Hippocampal formation (tissue), 2 donors: ENCODE results near the gene TXNRD2.
A peak's percentile ranks its signal among the peaks of the same experiment; 100 is the strongest.
"Not testable (repeated sequence)": the region's sequence is repeated elsewhere in the genome, so short reads cannot be mapped to it uniquely, and the experiment has no call there.

ENCODE experiments used
- DNase-seq, 2 donors: peaks; one replicate each; lab custom pipeline; 2025; lab: John Stamatoyannopoulos, UW

TXNRD2 gene

DNA sequence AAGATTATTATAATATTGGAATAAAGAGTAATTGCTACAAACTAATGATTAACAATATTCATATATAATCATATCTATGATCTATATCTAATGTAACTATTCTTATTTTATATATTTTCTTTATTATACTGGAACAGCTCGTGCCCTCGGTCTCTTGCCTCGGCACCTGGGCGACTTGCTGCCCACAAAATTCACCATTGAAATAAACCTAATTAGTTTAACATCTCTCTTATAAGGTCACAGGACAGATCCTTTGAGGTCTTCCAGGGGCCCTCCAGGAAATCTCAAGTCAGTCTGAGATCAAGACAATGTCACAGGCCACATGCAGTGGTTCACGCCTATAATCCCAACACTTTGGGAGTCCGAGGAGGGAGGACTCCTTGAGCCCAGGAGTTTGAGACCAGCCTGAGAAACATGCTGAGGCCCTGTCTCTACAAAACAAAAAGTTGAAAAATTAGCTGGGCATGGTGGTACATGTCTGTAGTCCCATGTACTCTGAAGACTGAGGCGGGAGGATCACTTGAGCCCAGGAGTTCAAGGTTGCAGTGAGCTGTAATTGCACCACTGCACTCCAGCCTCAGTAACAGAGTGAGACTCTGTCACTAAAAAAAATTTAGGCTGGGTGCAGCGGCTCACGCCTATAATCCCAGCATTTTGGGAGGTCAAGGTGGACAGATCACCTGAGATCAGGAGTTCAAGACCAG lies 6.6 kb upstream of the TXNRD2 start:
- DNase-seq: no peak

DNA sequence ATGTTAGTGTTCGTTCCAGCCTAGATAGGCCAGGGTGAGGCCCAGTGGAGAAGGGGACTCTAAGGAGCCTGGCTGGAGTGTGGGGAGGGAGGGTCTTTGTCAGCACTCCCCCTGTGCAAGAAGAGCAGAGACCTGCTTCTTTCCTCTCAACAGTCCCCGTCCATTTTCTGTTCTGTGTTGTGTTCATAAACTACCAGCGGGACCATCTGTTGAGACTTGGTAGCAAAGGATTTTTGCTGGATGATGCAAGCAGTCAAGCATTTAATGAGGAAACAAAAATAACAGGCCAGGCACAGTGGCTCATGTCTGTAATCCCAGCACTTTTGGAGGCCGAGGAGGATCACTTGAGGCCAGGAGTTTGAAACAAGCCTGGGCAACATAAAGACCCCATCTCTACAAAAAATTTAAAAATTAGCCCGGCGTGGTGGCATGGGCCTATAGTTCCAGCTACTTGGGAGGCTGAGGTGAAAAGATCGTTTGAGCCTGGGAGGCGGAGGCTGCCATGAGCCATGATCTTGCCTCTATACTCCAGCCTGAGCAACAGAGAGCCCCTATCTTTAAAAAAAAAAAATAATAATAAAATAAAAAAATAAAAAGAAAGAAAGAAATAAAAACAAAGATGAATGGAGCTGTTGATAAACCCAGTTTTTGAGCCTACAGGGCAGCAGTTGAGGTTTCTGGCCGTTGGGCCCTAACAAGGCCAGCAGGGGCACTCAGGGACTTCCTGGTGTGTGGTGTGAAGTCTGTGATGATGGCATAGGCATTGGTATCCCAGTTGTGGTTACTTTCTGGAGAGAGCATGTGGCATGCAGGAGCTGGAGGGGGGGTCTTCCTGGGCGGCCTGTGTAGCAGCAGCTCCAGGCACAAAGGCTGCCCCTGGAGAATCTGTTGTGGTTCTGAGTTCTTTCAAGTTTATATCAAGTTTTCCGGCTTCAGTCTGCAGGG lies 1.7 kb upstream of the TXNRD2 start:
- no peak for DNase-seq

DNA sequence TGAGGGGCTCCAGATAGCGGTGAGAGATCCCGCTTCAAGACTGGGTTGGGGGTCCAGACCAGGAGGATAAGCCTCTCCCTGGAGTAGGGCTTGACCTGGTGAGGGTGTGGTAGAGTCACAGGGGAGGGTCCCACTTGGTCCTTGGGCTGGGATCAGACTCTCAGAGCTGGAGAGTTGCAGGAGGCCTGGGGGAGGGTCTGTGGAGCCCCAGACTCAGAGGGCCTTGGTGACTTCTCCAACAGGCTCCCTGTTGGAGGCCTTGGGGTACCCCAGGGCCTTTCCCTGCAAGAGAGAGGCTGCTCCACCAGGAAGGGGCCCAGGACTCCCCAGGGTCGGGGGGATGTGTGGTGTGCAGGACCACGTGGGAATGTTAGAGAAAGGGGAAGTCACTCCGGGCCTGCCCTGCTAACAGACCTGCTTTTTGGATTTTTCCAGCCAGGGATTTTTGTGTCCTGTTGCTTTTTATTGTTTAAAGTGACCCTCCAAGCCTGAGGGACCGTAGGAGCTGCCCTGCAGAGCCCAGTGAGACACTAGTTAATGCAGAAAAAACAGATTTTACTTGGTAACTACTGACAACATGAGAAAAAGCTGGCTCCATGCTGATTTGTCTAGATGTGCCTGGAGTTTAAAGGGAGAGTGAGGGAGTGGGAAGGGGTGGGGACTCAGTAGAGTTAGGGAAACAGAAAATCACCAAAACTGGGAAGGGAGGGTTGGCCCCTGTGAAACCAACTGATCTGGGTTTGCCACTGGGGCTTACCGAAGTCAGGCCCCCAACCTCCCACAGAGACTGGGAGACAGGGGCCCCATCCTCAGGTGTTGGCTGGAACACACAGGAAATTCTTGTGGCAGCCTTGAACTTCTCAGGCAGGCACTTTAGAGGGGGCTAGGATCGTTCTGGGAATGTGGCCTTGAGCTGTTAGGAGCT lies 801 bp upstream of the TXNRD2 start:
- DNase-seq: peak; percentile 26 to 35

DNA sequence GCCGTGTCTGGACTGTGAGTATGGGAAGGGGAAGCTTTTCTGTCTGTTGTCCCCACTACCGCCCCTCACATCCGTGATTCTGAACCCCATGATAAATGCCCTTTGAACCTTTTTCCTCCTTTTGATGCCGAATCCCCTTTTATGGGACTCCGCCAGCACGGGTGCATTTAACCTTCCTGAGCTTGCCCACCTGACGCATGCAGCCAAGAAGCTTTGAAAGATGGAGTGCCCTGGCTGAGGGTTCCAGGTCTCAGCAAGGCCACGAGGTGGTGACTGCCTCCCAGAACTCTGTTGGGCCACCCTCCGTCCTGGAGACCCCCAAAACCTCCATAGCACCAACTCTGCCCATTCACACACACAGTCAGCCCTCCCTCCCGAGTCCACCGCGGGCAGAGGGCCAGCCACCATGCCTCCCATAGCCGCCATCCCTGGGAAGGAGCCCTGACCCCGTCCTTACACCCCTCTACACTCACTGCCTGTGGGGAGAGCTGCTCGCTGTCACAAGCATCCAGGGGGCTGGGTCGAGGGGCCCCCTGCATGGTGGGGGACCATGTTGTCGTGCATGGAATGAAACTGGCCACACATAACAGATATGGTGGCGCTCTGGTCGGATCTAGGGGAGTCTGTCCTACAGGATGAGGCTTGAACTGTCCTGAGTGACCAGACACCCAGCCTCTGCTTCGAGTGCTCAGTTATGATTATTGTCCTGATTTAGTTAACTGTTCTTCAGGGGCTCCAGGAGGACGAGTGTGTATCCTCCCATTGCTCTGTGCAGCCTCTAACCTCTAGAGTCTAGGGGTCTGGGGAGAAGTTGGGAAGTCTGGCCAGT lies 868 bp downstream of the TXNRD2 start:
- DNase-seq: no peak

DNA sequence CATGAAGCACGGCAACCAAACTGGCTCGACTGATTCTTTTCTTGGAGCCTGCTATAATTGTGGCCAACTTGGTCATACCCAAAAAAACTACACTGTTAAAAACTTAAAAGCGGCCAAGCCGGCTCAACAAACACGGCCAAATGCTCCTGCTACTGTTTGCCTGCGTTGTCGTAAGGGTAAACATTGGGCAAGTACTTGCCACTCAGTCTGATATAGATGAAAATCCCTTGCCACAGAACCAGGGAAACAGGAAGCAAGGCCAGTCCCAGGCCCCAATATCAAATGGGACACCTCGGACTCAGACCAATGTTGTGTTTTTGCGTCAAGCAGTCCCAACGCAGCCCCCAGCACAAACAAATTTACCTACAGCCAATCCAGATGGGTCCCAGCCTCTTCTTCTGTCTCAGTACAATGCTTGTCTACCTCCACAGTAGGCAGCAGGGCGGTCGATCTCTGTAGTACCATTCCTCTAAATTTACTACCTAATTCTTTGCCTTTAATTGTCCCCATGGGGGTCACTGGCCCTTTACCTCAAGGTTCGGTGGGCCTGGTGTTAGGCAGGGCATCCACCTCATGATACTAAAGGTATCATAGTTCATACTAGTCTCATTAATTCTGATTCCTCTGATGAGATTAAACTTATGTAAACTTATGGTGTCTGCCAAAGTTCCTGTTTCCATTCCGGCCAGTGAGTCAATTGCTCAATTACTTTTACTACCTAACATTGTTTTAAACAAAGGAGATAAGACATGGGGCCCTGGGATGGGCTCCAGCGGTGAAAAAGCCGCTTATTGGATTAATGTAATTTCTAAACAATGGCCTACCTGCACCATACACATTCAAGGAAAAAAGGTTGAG lies 3.8 kb downstream of the TXNRD2 start:
- DNase-seq: no peak

DNA sequence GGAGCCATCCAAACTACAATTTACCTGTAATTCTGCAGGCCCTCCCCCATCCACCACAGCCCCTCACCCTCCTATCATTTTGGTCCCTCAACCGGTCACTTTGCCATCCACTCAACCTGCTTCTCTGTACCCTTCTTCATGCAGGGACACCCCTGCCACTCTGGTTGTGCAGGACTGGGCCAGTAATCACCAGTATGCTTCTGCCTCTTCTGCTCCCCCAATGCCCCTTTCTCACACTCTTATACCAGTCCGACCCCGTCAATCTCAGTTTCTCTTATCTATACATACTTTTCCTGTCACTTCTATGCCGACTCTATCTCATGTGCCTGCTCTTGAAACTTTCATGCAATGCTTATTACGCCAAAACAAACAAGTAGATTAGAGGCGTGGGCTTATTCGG lies 5.1 kb downstream of the TXNRD2 start:
- DNase-seq: no peak

DNA sequence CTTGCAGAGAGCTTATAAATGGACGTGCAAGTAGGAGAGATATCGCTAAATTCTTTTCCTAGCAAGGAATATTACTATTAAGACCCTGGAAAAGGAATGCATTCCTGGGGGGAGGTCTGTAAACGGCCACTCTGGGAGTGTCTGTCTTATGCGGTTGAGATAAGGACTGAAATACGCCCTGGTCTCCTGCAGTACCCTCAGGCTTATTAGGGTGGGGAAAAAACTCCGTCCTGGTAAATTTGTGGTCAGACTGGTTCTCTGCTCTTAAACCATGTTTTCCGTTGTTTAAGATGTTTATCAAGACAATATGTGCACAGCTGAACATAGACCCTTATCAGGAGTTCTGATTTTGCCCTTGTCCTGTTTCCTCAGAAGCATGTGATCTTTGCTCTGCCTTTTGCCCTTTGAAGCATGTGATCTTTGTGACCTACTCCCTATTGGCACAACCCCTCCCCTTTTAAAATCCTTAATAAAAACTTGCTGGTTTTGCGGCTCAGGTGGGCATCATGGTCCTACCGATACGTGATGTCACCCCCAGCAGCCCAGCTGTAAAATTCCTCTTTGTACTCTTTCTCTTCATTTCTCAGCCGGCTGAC lies 6.4 kb downstream of the TXNRD2 start:
- not testable (repeated sequence) for DNase-seq

DNA sequence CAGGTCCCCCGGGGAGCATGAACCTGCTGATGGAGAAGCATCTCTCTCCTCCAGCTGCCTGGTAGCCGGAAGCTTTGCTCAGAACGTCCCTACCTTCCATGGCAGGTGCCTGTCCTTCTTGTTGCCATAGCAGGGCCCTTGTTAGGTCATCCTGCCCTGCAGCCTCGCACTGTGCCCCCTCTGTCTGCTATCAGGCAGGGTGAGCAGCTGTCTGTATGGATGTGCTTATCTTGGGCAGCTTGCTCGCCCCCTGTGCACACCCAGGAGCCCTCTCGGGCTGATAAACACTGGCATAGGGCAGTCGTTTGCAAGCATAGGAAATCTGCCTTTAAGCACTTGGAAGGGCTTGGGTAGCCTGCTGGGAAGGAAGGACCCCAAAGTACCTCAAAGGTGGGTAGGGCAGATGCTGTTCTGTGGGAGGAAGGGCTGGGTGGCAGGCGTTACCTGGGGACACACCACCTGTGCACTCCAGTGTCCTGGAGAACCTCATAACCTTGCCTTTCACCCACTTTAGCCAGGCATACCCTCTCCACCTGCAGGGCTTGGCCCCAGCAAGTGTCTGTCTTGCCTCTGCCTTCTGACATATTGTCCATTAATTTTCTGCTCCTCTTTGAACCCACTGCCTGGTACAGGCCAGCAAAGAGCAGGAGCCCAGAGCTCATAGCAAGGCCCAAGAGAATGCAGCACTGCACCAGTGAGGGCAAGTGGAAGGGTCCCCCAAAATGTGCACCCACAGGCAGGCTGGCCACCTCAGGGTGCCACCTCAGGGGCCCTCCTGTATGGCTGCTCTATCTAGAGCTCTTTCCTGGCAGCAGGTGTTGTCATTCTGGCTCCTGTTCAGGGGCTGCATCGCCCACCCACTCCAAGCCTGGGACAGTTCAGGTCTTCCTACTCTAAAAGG lies 8.0 kb downstream of the TXNRD2 start:
- no peak for DNase-seq

DNA sequence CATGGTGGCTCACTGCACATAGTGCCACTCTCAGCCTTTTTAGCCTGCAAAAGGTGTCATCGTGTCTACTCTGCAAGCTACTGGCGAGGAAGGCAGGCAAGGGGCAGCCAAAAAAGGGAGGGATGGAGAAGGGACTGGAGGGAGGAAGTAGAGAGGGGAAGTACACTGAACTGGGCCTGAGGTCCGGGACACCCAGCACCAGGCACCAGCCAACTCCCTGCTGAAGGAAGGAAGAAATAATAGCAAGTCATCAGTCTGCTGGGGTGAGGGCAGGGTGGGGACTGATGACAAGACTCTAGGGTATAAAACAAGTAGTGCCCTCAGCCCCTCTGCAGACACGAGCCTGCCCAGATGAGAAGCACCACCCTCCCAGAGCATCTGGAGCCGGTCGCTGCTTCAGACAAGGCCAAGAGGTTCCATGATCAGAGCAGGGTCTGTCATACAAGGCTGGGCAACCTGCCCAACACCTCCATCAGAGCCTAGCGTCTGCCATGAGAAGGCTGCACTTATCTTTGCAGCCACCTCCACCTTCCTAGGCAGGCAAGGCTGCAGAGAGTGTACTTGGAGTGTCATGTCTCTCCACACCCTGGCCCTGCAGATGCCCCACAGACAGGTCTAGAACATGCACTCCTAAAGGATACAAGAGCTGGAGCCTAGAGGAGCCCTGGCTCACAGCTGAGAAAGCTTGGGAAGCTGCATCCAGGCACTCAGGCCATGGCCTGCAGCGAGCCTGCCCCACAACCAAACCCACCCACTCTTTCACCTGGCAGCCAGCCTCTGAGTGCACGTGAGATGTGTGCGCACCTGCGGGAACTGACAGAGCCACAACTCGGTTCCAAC lies 9.0 kb downstream of the TXNRD2 start:
- no peak for DNase-seq

DNA sequence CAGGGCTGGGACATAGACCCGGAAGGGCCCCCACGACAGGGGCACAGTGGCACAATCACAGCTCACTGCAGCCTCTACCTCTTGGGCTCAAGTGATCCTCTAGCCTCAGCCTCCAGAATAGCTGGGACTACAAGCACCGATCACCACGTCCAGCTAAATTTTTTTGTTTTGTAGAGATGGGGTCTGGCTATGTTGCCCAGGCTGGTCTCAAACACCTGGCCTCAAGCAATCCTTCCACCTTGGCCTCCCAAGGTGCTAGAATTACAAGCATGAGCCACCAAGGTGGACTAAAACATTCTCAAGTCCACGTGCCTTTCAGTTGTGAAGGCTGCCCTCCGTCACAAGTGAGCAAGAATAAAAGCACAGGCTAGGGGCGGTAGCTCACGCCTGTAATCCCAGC lies 10.1 kb downstream of the TXNRD2 start:
- DNase-seq: no peak

DNA sequence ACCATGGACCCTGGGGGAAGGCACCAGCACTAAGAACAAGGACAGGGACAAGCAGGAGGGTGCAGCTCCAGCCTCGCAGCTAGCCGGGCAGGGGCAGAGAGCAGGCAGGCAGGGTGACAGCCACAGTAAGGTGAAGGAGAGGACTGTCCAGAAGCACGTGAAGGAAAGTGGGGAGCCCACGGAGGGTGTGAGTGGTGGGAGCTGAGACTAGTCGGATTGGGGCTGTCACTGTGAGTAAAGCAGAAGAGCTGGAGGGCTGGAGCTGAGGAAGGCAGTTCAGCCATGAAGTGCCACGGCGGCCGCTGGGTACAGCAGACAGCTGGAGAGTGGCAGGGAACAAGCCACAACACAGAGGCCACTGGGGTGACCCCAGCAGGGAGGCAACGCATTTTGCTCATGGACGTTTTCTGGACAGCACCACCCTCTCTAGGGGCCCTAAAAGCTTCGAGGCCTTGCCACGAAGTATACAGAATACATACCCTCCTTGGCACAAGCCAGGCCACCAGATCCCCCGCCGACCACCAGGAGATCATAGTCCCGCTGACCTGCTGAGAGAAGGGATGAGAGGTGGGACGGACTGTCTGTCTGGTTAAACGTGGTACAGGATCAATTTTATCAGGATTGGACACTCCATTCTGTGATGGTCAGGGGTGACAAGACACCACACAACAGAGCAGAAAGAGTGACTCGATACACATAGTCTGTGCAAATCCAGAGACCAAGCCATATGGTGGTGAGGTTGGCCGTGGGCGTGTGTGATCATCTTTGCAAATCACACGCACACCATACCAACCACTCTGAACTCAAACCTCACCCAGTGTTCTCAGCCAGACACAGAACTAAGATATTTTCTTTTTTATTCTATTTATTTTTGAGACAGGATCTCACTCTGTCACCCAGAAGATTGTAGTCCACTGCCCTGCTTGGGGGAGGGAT lies 10.8 kb downstream of the TXNRD2 start:
- DNase-seq: no peak

DNA sequence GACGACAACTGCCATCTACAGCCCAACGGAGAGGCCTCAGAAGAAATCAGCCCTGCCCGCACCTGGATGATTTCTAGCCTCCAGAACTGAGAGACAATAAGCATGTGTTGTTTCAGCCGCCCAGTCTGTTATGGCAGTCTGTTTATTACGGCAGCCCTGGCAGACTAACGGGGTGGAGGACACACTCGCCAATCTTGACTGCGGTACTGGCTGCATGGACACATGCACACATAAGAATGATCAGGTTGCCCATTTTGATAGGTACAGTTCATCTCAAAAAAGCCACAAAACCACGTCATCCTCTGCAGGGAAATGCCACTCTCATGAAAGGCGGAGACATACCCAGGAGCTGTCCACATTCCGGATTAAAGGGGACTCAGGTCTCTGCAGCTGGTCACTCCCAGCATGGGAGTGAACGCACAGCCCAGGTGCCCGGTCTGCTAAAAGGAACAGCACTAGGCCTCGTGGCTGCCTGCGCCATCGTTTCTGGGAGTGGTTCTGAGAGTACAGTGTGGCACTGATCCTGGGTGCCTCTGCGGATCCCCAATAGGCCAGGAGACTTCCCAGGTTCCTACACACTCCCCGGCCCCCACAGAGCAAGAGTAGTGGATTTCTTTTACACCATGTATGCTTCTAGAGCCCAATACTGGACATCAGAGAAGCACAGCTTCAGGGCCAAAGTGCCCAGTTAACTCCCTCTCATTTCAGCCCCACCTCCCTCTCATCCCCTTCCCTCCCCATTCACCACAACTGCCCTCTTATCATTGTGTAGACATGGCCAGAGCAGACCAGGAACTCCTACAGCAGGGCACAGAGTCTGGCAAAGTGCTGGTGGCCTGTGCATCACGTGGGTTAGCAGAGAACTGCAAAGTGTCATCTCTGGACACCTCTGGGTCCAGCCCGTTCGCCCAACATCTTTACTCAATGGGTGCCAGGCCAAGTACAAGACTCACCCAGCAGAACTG lies 11.8 kb downstream of the TXNRD2 start:
- DNase-seq: no peak

DNA sequence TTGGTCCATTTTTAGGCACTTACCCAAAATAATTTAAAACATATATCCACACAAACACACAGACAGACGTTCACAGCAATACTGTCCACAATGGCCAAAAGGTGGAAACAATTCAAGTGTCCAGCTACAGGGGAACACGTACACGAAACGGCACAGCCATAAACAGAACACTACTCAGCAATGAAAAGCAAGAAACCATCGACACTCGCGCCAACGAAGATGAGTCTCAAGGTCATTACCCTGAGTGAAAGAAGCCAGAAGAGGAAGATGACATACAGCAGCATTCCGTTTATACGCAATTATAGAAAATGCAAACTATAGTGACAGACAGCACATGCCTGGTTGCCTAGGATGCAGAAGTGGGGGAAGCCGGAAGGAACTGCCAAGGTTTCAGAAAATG lies 13.4 kb downstream of the TXNRD2 start:
- no peak for DNase-seq

DNA sequence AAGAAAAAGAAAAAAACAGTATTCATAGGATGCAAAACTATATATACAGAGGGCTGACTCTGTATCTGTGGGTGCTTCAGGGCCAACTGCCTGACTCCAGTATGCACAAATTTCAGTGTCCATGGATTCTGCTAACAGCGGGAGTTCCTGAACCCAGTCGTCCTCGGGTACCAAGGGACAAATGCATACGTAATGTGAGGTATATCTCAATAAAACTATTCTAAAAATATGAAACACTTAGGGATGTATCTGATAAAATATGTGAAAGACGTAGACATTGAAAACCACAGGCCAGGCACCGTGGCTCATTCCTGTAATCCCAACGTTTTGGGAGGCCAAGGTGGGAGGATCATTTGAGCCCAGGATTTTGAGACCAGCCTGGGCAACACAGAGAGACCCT lies 13.9 kb downstream of the TXNRD2 start:
- no peak for DNase-seq

DNA sequence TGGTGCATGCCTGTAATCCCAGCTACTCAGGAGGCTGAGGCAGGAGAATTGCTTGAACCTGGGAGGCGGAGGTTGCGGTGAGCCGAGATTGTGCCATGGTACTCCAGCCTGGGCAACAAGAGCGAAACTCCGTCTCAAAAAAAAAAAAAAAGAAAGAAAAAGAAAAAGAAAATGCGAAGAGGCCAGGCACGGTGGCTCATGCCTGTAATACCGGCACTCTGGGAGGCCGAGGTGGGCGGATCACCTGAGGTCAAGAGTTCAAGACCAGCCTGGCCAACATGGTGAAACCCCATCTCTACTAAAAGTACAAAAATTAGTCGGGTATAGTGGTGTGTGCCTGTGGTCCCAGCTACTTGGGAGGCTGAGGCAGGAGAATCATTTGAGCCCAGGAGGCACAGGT lies 15.6 kb downstream of the TXNRD2 start:
- not testable (repeated sequence) for DNase-seq
